ENCODE measurements around the gene PKNOX2.

DNA sequence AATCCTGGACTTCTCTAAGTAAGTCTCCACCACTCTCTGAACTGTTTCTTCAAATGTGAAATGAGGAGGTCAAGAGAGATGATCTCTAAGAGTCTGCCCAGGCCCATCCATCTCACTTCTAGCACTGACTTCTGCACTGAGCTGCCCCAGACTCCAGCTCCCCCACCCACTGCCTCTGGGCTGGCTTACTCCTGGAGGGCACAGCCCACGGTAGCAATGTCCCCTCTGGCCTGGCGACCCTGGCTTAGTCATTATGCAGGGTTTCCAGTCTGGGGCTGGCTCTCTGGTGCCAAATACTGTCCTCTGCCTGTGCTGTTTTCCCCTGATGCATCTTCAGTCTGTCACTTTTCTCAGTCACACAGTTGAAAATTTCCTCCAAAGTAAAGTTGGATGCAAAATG, 60.9 kb downstream of the PKNOX2 start:
- TF ChIP-seq, protein P1, sequence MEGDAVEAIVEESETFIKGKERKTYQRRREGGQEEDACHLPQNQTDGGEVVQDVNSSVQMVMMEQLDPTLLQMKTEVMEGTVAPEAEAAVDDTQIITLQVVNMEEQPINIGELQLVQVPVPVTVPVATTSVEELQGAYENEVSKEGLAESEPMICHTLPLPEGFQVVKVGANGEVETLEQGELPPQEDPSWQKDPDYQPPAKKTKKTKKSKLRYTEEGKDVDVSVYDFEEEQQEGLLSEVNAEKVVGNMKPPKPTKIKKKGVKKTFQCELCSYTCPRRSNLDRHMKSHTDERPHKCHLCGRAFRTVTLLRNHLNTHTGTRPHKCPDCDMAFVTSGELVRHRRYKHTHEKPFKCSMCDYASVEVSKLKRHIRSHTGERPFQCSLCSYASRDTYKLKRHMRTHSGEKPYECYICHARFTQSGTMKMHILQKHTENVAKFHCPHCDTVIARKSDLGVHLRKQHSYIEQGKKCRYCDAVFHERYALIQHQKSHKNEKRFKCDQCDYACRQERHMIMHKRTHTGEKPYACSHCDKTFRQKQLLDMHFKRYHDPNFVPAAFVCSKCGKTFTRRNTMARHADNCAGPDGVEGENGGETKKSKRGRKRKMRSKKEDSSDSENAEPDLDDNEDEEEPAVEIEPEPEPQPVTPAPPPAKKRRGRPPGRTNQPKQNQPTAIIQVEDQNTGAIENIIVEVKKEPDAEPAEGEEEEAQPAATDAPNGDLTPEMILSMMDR (IDR thresholded peaks at IDR 0.05) = no peak
- no peak for TF ChIP-seq POLR2A (IDR thresholded peaks at IDR 0.05)

All from vagina (tissue), 2 donors.